Heart left ventricle (tissue), 16 donors: ENCODE measurements around the gene SIM2. TPM values are rescaled to one million over a fixed set of nuclear protein-coding genes. Genes with fewer than 3 reads are reported as not detected.

Source experiments
- ATAC-seq, 4 donors: fragments of 200-7000 bp; cut with Tn5 transposase; one replicate each; pipeline ENCODE4 v1.9.1; 2020 to 2022; ENCODE audit warnings: moderate library complexity in 4 of 4, mild to moderate bottlenecking in 3 of 4, moderate number of reproducible peaks in 1 of 4
- DNase-seq, 5 donors: peaks; one replicate each; pipeline ENCODE4 v3.0.0-alpha.2; 2020
- H3K27ac ChIP-seq, 12 donors: fragments of 200-600 bp; sonication (generic) in 4 of 12; one replicate each; pipeline versions ENCODE4 v1.5.0 to v1.8.0; 2016 to 2022; ENCODE audit warnings: mild to moderate bottlenecking in 2 of 12
- H3K27me3 ChIP-seq, 9 donors: fragments of 200-600 bp; sonication (generic) in 2 of 9; one replicate each; pipeline versions ENCODE4 v1.5.1 to v1.8.0; 2016 to 2022; ENCODE audit warnings: mild to moderate bottlenecking in 3 of 9
- H3K36me3 ChIP-seq, 9 donors: fragments of 200-600 bp; sonication (generic) in 2 of 9; one replicate each; pipeline versions ENCODE4 v1.5.0 to v1.8.0; 2018 to 2022; ENCODE audit warnings: mild to moderate bottlenecking in 2 of 9
- H3K4me1 ChIP-seq, 12 donors: fragments of 200-600 bp; sonication (generic) in 4 of 12; one replicate each; pipeline versions ENCODE4 v1.5.0 to v1.8.0; 2016 to 2022; ENCODE audit warnings: mild to moderate bottlenecking in 3 of 12
- H3K4me3 ChIP-seq, 12 donors: fragments of 200-600 bp; sonication (generic) in 4 of 12; one replicate each; pipeline versions ENCODE4 v1.5.0 to v1.8.0; 2017 to 2022; ENCODE audit warnings: mild to moderate bottlenecking in 9 of 12, moderate library complexity in 4 of 12
- H3K9me3 ChIP-seq, 12 donors: fragments of 200-600 bp; sonication (generic) in 4 of 12; one replicate each; pipeline versions ENCODE4 v1.5.0 to v1.8.0; 2016 to 2022; ENCODE audit warnings: mild to moderate bottlenecking in 1 of 12
- CTCF ChIP-seq, 12 donors: fragments of 200-600 bp; sonication (generic) in 4 of 12; IDR thresholded peaks; one replicate each; pipeline versions ENCODE4 v1.5.0 to v1.8.0; 2018 to 2022; ENCODE audit warnings: antibody characterized with exemption in 12 of 12, mild to moderate bottlenecking in 5 of 12
- POLR2A ChIP-seq, 2 donors: fragments of 450-650 bp; IDR thresholded peaks; one replicate each; pipeline ENCODE4 v1.6.1; 2017; ENCODE audit warnings: antibody characterized with exemption in 2 of 2, mild to moderate bottlenecking in 2 of 2, moderate library complexity in 2 of 2
- WGBS, 4 donors: extraction: QIAGEN DNeasy Blood & Tissue Kit in 2 of 4; methylation state at CpG; one replicate each; pipeline versions ENCODE4 v1.1.5 to v1.1.7; 2013 to 2018; 5-methylcytosine and 5-hydroxymethylcytosine counted together
- intact Hi-C, 10 donors: fragments of 100-400 bp; cut with DNase I; formaldehyde crosslinking; loops; one replicate each; pipeline versions ENCODE4 v1.11.1 to v1.14.2; 2022
- polyA plus RNA-seq, 2 donors: library from polyadenylated mRNA; stranded (reverse); fragments of 200-250 nt; gene quantifications; one replicate each; pipeline ENCODE4 v1.2.3, GENCODE V29; 2013
- total RNA-seq, 9 donors: library from RNA; depleted of rRNA in 2 of 9; stranded (reverse); fragments of >200 nt in 2 of 9; fragmentation: NEBNext Ultra II Directional in 3 of 9; extraction: Animal tissue kit (Norgen Biotek cat#: 25700) in 3 of 9; gene quantifications; one replicate each; pipeline versions ENCODE4 v1.1.0 to v1.2.4, GENCODE V29; 2016 to 2023
- donor health status: ischemic (EF 13 %, LVEDD 7.1; RV severe dilation, severe dysfunction).
- donor health status: healthy with polysubstance abuse.
- donor health status: DM: no; HTN: yes; CAD: no.
- donor health status: DM: no; HTN: no; CAD: no.
- donor health status: ischemic (EF 25% LVEDD 6.9; RV normal size, moderate dysfunction).
- donor health status: ischemic (EF 25% LVEDD 5.7; RV mildly dilated, moderate dysfunction).
- donor health status: healthy.
- donor health status: DM: yes; HTN: yes; CAD: no.
- donor health status: ischemic (EF 35%, LVEDD 5.7; RV mildly dilated, moderate dysfunction).
- donor health status: nonischemic (EF 11% LVEDD 7.7; RV severe dilation, severe dysfunction).
- donor health status: DM: yes; HTN: yes; CAD: no.
- donor health status: PGD.
- donor health status: ischemic (EF 29% LVEDD 5.4; RV normal size, mild dysfunction).
- donor health status: nonischemic (EF 23%, LVEDD 6.1; RV moderate dilation, normal function).

Gene SIM2
- total and polyA plus RNA-seq, 11 donors: 0.01 to 0.88 (median 0.15) TPM; not detected in 8

- WGBS, 4 donors: 60 to 66% (median 63%) methylated on average over 6 of the region's 6 CpGs
- Histone ChIP-seq H3K27me3 (peaks cover 0 to 45% (median 0%) of the 10 kb centered on the region in 9 donors), H3K36me3 (no peaks in the 10 kb centered on the region), H3K4me3 (no peak overlapping the region), H3K4me1 (no peaks in the 10 kb centered on the region), H3K27ac (no peak overlapping the region), H3K9me3 (peaks cover 0 to 17% (median 8%) of the 10 kb centered on the region in 12 donors)
- ATAC-seq: no peak
- intact Hi-C loops: no loop called here
- no peak for DNase-seq
- no peak for TF ChIP-seq CTCF (IDR thresholded peaks at IDR 0.05)
- no peak for TF ChIP-seq POLR2A (IDR thresholded peaks at IDR 0.05)
These were observed 22.6 kb upstream of the SIM2 start for GRCh38 chr21:36676039-36676950.

- no peak overlapping the region for H3K4me3 ChIP-seq
- DNase-seq (no peak), ATAC-seq (no peak)
- no peak overlapping the region for H3K27ac ChIP-seq
- intact Hi-C loops: no loop called here
- TF ChIP-seq POLR2A (IDR thresholded peaks at IDR 0.05) (no peak), CTCF (IDR thresholded peaks at IDR 0.05) (no peak)
- WGBS, 4 donors: 39 to 60% (median 53%) methylated on average over 2 of the region's 2 CpGs
- no peaks in the 10 kb centered on the region for H3K4me1 ChIP-seq
- peaks cover 0 to 49% (median 0%) of the 10 kb centered on the region in 9 donors for H3K27me3 ChIP-seq
- H3K36me3 ChIP-seq: no peaks in the 10 kb centered on the region
- H3K9me3 ChIP-seq: peaks cover 0 to 24% (median 11%) of the 10 kb centered on the region in 12 donors
These were observed 21.5 kb upstream of the SIM2 start for GRCh38 chr21:36677443-36677842.

GRCh38 chr21:36678538-36678937 lies 20.4 kb upstream of the SIM2 start:
- ATAC-seq (no peak), DNase-seq (no peak)
- peaks cover 0 to 24% (median 11%) of the 10 kb centered on the region in 12 donors for H3K9me3 ChIP-seq
- intact Hi-C loops: no loop called here
- TF ChIP-seq CTCF (IDR thresholded peaks at IDR 0.05): no peak
- no peak for TF ChIP-seq POLR2A (IDR thresholded peaks at IDR 0.05)
- no peak overlapping the region for H3K4me3 ChIP-seq
- 91 to 97% (median 94%) methylated on average over 2 of the region's 2 CpGs for WGBS, 4 donors
- no peak overlapping the region for H3K27ac ChIP-seq
- H3K36me3 ChIP-seq: no peaks in the 10 kb centered on the region
- H3K4me1 ChIP-seq: no peaks in the 10 kb centered on the region
- peaks cover 0 to 59% (median 2%) of the 10 kb centered on the region in 9 donors for H3K27me3 ChIP-seq

- intact Hi-C loops: no loop called here
- ATAC-seq (no peak), DNase-seq (no peak)
- Histone ChIP-seq H3K9me3 (peaks cover 0 to 24% (median 11%) of the 10 kb centered on the region in 12 donors), H3K4me1 (peaks cover 0 to 15% (median 0%) of the 10 kb centered on the region in 12 donors), H3K27ac (no peak overlapping the region), H3K36me3 (no peaks in the 10 kb centered on the region), H3K4me3 (no peak overlapping the region), H3K27me3 (peaks cover 0 to 63% (median 4%) of the 10 kb centered on the region in 9 donors)
- 91 to 95% (median 91%) methylated on average over 2 of the region's 2 CpGs for WGBS, 4 donors
- TF ChIP-seq CTCF (IDR thresholded peaks at IDR 0.05) (no peak), POLR2A (IDR thresholded peaks at IDR 0.05) (no peak)
These were observed 17.7 kb upstream of the SIM2 start for GRCh38 chr21:36681117-36681631.
